ENCODE results near the gene TET2. TPM values are rescaled to one million over a fixed set of nuclear protein-coding genes. Genes with fewer than 3 reads are reported as not detected.

TET2 gene
- total and polyA plus RNA-seq, 2 of the 4 experiments (the other 2 are of a cell fraction), result 5.6 to 25.3 TPM

GRCh38 chr4:105276361-105277104, 129.9 kb downstream of the TET2 start:
- no peak overlapping the region for H2AK9ac ChIP-seq (replicated peaks; ENCODE audit: low read depth, low read length, poor library complexity)
- no peak overlapping the region for H2BK20ac ChIP-seq (ENCODE audit: low read depth, low read length)
- no peak overlapping the region for H4K5ac ChIP-seq (ENCODE audit: low read depth, low read length)
- H4K91ac ChIP-seq (ENCODE audit: insufficient read depth, low read depth, low read length), result no peak overlapping the region
- H3K9ac ChIP-seq (ENCODE audit: low read depth, low read length), result no peak overlapping the region
- dilution Hi-C loops (cut with HindIII; ENCODE audit: low sequenced_read_pairs, unreplicated experiment) (no loop called here), intact Hi-C loops (cut with micrococcal nuclease) (no loop called here), in situ Hi-C loops (cut with MboI; ENCODE audit: low sequenced_read_pairs) (no loop called here)
- H3K4me2 ChIP-seq (ENCODE audit: low read depth, low read length), result no peak overlapping the region
- BruUV-seq (replicated peaks), result no TSS peak
- peaks cover 24% of the 10 kb centered on the region for H3K36me3 ChIP-seq (ENCODE audit: control insufficient read depth, insufficient read depth, low read length)
- peaks cover 8% of the 10 kb centered on the region for H3K9me1 ChIP-seq (ENCODE audit: insufficient read depth, low read length)
- no peak overlapping the region for H3K18ac ChIP-seq (ENCODE audit: low read depth, low read length)
- H2AK5ac ChIP-seq (ENCODE audit: low read depth, low read length), result no peak overlapping the region
- no peak overlapping the region for H3K23ac ChIP-seq (ENCODE audit: low read depth, low read length)
- no peak overlapping the region for H3K4me3 ChIP-seq (ENCODE audit: insufficient read depth, low read depth, low read length)
- H3K27ac ChIP-seq (ENCODE audit: insufficient read depth, low read length), result no peak overlapping the region
- no peaks in the 10 kb centered on the region for H3K79me1 ChIP-seq (ENCODE audit: low read depth in 1 of 2, low read length in 2 of 2)
- no peak overlapping the region for H2AFZ ChIP-seq (replicated peaks; ENCODE audit: low read length, poor library complexity)
- no peaks in the 10 kb centered on the region for H3K9me3 ChIP-seq (ENCODE audit: control insufficient read depth, insufficient read depth, low read length)
- no peak for TF ChIP-seq RFX5 (IDR thresholded peaks at IDR 0.05; ENCODE audit: low read depth, low read length)
- no peak for TF ChIP-seq POLR2A (IDR thresholded peaks at IDR 0.05; ENCODE audit: low read depth, low read length)
- TF ChIP-seq ELK1 (IDR thresholded peaks at IDR 0.05; ENCODE audit: borderline replicate concordance, low read depth, low read length), result no peak
- no peak for TF ChIP-seq MXI1 (IDR thresholded peaks at IDR 0.05; ENCODE audit: borderline replicate concordance, low read depth, low read length)
- no peak for TF ChIP-seq CEBPB (IDR thresholded peaks at IDR 0.05; ENCODE audit: low read depth, low read length)
- TF ChIP-seq RCOR1 (IDR thresholded peaks at IDR 0.05; ENCODE audit: insufficient replicate concordance, low read length), result no peak
- TF ChIP-seq USF2 (IDR thresholded peaks at IDR 0.05; ENCODE audit: low read depth, low read length), result no peak
- no peak for TF ChIP-seq MAZ (IDR thresholded peaks at IDR 0.05; ENCODE audit: borderline replicate concordance, low read depth, low read length)
- no peak for TF ChIP-seq NFE2L2 (IDR thresholded peaks at IDR 0.05; ENCODE audit: low read depth, low read length)
- no peak for TF ChIP-seq BHLHE40 (IDR thresholded peaks at IDR 0.05; ENCODE audit: low read depth, low read length)
- TF ChIP-seq CHD1 (IDR thresholded peaks at IDR 0.05; ENCODE audit: low read depth, low read length), result no peak
- DNase-seq (no peak), ATAC-seq (ENCODE audit: low read depth) (no peak)
- no peak overlapping the region for H2BK15ac ChIP-seq (ENCODE audit: low read depth, low read length)
- H3K56ac ChIP-seq (ENCODE audit: extremely low read depth, insufficient read depth, low read length), result no peak overlapping the region
- peaks cover 10% of the 10 kb centered on the region; the same call in 1 of the 2 replicates for H4K20me1 ChIP-seq (ENCODE audit: insufficient read depth, low read length)
- no peak overlapping the region for H3K4ac ChIP-seq (ENCODE audit: low read depth, low read length)
- H3K4me1 ChIP-seq (ENCODE audit: control insufficient read depth, insufficient read depth, low read length), result peaks cover 8% of the 10 kb centered on the region
- POLR2A ChIA-PET (ENCODE audit: unreplicated experiment), result no interaction called here
- no peak overlapping the region for H4K8ac ChIP-seq (ENCODE audit: low read depth in 2 of 2, low read length in 2 of 2)
- no peaks in the 10 kb centered on the region for H3K27me3 ChIP-seq (ENCODE audit: control insufficient read depth, insufficient read depth, low read length)
- 100% methylated on average over 2 of the region's 9 CpGs; no CpG with 5 or more reads in 1 of the 2 experiments for WGBS, 2 experiments (ENCODE audit: extremely low coverage in 2 of 2, insufficient read length in 1 of 2)
- CTCF ChIA-PET, result no interaction called here
- no peak overlapping the region for H2BK120ac ChIP-seq (ENCODE audit: low read depth, low read length)
- no peak overlapping the region for H3K14ac ChIP-seq (replicated peaks; ENCODE audit: low read depth, low read length)
- H2BK5ac ChIP-seq (ENCODE audit: low read depth, low read length, poor library complexity, severe bottlenecking), result no peak overlapping the region
